Measurements from ENCODE around the gene CTSA. TPM values are rescaled to one million over a fixed set of nuclear protein-coding genes. Genes with fewer than 3 reads are reported as not detected.
"Not testable (repeated sequence)": the region's sequence is repeated elsewhere in the genome, so short reads cannot be mapped to it uniquely, and the experiment has no call there.

CTSA gene
- polyA plus RNA-seq, 5 donors: 69.0 to 75.0 (median 72.0) TPM

DNA sequence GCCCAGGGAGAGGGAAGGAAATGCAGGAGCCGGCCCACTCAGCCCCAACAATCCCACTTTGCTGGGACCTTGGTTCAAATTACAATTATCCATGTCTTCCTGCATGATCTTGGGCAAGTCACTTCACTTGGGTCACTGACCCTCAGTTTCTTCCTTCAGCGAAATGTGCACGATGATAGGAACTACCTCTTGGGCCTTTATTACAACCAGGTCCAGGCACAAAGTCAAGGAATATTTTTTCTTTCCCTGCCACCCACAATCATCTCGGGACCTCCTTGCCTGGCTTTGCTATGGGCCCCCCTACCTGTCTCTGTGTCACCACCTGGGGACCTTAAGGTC, 21.2 kb downstream of the CTSA start:
- no peak for DNase-seq

DNA sequence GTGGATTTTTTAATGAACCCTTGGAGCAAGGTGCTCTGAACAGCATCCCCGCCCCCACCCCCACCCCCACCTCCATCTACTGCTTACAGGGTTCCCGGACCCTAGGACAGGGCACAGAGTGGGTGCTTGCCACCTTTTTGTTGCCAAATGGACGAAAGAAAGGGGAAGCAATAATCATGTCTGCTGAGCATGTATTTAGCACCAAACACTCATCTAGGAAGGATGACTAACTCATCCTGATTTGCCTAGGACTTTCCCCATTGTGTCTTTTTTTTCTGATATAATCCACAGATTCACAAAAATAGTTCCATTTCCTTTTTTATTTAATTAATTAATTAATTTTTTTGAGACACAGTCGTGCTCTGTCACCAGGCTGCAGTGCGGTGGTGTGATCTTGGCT, 22.0 kb downstream of the CTSA start:
- no peak for DNase-seq

DNA sequence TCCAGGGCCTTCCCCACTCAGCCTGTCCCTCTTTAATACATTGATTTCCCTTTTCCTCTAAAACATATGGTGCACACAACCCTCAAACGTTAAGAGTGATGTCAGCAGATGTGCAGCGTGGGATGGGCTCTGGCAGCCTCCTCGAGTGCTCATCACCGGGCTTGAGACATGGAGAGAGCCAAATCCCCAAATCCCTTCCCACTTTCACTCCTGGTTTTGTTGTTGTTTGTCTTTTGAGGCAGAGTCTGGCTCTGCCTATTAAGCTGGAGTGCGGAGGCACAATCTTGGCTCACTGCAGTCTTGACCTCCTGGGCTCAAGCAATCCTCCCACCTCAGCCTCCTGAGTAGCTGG, 26.6 kb downstream of the CTSA start:
- DNase-seq: no peak

DNA sequence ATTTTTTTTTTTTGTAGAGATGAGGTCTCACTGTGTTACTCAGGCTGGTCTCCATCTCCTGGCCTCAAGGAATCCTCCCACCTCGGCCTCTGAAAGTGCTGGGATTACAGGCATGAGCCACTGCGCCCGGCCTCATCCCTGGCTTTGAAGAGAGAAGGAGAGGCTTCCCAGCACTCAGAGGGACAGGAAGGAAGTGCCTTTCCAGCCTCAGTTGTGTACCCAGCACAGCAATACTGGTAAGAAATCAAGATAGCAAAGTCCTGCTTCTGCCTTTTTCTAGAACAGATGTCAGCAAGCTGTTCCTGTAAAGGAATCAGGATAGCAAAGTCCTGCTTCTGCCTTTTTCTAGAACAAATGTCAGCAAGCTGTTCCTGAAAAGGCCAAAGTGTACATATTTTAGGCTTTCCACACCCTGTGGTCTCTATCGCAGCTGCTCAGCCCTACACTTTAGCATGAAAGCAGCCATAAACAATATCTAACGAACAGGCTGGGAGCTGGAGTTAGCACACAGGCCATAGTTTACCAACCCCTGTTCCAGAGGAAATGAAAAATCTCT, 27.1 kb downstream of the CTSA start:
- peak in 1 of 2 donors; percentile 33 for DNase-seq

DNA sequence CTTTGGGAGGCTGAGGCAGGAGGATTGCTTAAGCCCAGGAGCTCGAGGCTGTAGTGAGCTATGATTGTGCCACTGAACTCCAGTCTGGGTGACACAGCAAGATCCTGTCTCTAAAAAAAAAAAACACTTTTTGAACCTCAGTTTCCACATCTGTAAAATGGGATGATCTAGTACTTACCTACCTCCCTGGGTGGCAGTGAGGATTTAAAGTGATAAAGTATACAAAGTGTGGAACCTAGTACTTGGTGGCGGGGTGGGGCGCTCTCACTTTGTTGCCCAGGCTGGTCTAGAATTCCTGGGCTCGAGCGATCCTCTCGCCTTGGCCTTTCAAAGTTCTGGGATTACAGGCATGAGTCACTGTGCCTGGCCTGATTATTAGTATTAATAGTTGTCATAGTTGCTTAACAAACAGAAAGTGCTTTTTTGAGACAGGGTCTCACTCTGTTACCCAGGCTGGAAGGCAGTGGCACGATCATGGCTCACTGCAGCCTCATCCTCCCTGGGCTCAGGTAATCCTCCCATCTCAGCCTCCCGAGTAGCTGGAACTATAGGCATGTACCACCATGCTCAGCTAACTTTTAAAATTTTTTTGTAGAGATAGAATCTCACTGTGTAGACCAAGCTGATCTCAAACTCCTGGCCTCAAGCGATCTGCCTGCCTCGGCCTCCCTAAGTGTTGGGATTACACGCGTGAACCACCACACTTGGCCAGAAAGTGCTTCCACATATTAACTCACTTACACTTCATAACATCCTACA, 27.8 kb downstream of the CTSA start:
- no peak for DNase-seq

DNA sequence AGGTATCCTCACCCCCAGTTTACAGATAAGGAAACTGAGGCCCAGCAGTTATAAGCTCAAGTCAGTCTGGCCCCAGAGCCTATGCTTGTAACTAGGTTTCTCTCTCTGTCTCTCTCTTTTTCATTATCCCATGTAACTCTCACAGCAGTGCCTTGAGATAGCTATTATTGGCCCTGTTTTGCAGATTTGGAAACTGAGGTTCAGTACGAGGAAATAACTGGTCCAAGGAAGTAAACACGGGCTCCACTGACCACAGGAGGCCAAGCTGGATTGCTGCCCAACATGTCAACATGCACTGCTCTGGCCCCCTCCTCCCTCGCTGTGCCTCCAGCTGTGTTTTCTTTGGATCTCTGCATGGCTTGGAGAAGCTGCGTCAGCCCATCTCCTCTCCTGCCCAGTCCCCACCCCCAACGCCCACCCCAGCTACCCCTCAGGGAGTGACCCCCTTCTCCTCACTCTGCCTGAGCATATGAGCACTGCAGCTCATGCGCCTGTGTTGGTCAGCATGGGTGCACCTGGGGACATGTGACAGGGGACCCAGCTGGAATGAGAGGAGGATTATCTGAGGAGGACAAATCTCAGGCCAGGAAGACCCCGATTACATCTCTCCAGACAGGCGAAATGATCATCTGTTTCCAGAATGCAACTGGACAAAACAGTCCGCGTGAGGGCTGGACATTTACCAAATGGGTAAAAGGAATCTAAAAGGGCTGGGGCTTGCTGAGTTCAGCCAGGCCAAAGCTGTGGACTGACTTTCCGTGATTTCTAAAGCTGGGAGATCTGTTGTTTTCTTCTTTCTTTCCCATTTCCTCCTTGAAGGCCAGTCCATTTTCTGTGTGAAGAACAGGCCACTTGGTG, 28.6 kb downstream of the CTSA start:
- peak; percentile 80 to 85 for DNase-seq

DNA sequence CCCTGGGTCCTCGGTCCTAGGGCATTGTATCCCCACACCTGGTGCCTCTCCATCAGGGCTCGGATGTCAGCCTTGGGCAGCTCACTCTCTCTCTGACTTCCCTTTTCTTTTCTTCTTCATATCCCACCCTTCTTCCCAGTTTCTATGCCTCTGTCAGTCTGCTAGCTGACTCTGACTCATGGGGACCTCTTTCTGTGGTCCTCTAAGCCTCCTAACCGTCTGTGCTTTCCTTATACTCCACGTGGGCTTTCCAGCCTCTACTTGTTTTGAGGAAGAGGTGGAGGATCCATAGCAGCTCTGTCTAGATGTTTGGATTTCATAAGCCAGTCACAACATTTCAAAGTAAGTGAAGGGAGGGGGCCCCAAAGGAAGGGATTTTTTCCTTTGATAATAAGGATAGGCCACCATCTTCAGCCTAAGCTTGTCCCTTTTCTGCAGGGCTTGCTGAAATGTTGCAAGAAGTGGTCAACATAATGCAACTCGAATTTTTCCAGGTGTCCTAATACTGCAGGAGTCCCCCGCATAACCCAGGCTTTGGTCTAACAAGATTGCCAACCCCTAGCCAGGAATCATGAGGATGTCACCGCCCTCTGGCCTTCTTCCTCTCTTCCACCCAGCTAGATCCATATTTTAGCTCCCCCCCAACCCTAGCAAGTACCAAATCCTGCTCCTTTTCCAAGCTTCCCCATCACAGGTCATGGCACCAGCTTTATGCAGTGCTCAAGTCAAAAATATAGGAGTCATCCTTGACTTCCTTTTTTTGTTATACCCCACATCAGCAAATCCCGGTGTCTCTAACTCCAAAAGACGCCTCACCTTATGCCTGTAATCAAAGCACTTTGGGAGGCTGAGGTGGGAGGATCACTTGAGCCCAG, 29.6 kb downstream of the CTSA start:
- DNase-seq: no peak

DNA sequence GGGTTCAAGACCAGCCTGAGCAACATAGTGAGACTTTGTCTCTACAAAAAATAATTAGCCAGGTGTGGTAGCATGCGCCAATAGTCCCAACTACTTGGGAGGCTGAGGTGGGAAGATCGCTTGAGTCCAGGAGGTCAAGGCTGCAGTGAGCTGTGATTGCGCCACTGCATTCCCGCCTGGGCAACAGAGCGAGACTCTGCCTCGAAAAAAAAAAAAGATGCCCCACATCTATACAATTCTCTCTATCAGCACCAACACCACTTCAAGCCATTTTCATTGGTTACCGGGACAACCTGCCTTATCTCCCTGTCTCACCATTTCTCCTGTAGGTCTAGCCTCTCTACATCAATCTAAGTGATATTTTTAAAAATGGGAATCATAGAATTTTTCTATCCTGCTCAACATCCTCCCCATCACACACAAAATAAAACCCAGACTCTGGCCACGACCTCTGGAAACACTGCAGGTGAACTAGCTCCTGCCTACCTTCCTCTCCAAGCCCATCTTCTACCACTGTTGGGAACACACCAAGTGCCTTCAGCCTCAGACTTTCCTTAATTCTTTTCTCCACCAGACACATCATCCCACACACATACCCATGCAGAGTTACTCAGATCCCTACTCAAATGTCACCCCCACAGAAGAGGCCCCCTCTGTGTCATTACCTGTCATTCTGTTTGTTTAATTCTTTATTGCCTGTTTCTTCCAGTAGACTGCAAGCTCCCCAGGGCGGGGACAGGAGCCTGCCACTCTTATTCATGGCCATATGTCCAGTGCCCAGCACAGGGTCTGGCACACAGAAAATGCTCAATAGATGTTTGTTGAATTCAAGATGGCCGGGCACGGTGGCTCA, 30.4 kb downstream of the CTSA start:
- DNase-seq: no peak

DNA sequence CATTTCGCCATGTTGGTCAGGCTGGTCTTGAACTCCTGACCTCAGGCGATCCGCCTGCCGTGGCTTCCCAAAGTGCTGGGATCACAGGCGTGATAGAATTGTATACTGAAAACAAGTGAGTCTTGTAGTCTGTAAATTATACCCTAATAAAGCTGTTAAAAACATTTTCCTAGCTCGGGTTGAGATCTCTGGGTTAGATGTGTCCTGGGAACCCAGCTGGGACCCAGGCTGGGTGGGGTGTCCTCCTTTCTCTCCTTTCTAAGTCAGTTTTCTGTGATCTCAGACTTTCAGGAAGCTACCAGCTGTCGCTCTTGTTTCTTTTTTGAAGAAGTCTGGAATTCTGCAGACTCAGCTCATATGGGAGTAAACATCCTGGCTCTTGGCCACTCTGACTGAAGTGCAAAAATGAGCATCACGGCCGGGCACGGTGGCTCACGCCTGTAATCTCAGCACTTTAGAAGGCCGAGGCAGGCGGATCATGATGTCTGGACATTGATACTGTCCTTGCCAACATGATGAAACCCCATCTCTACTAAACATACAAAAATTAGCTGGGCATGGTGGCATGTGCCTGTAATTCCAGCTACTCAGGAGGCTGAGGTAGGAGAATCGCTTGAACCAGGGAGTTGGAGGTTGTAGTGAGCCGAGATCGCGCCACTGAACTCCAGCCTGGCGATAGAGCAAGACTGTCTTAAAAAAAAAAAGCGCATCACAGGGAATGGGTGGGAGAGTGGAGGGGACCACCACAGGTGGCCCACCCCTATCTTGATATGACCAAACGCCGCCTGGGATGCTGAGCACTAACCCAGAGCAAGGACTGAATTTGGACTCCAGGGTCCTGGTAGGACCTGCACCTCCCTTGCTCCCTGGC, 33.5 kb downstream of the CTSA start:
- DNase-seq: peak; percentile 74 to 83

DNA sequence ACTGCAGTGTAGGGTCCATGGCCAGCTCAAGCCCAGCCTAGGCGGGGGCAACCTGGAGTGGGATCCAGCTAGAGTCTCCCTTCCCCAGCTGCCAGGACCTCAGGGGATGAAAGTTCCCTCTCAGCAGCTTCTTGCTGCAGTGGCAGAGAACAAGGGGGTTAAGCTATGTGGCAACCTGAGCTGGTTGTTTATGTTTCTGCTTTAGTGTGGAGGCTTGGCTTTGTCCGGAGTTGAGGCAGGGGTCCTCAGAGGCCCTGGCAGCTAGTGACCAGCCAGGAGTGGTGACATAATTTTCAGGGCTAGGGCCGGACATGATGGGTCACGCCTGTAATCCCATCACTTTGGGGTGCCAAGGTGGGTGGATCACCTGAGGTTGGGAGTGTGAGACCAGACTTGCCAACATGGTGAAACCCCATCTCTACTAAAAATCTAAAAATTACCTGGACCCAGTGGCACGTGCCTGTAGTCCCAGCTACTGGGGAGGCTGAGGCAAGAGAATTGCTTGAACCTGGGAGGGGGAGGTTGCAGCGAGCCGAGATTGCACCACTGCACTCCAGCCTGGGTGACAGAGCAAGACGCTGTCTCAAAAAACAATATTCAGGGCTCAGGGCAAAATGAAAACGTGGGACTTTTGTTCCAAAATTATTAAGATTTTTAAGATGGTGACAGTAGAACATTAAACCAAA, 34.8 kb downstream of the CTSA start:
- no peak for DNase-seq

DNA sequence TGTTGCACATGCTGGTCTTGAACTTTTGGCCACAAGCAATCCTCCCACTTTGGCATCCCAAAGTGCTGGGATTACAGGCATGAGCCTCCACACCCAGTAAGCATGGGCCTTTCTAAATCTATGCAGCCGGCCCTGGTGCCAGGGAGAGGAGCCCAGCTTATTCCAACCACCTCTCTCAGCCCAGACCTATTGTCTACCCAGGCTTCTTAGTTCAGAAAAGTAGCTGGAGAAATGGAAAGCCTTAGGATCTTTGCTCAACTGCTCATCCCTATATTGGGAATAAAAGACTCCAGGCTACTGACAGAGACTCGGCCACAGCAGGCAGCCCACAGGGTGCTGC, 35.6 kb downstream of the CTSA start:
- DNase-seq: no peak

DNA sequence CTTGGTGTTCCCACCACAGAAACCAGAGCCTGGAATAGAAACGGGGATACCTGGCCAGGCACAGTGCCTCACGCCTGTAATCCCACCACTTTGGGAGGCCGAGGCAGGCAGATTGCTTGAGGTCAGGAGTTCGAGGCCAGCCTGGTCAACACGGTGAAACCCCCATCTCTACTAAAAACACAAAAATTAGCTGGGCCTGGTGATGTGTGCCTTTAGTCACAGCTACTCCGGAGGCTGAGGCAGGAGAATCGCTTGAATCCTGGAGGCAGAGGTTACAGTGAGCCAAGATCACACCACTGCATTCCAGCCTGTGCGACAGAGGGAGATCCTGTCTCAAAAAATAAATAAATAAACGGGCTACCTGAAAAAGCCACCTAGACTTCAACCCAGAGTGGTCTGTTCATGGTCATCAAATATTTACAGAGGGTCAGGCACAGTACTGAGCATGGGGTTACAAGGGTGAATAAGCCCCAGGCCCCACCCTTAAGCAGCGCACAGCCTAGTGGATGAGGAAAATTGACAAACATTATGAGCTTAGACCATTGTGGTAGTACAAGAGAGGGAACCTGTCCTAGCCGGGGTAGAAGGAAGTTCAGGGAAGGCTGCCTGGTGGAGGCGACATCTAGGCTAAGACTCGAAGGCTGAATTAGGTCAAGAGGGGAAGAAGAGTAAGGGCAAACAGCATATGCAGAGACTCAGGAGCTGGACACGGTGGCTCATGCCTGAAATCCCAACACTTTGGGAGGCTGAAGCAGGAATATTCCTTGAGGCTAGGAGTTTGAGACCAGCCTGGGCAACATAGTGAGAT, 36.1 kb downstream of the CTSA start:
- no peak for DNase-seq

DNA sequence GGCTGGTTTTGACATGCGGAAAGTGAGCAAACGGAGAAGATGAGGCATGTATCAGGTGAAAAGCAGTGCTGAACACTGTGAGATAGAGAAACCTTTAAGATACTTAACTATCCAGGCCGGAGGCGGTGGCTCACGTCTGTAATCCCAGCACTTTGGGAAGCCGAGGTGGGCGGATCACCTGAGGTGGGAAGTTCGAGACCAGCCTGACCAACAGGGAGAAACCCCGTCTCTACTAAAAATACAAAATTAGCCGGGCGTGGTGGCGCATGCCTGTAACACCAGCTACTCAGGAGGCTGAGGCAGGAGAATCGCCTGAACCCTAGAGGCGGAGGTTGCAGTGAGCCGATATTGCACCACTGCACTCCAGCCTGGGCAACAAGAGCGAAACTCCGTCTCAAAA, 40.5 kb downstream of the CTSA start:
- DNase-seq: not testable (repeated sequence)

DNA sequence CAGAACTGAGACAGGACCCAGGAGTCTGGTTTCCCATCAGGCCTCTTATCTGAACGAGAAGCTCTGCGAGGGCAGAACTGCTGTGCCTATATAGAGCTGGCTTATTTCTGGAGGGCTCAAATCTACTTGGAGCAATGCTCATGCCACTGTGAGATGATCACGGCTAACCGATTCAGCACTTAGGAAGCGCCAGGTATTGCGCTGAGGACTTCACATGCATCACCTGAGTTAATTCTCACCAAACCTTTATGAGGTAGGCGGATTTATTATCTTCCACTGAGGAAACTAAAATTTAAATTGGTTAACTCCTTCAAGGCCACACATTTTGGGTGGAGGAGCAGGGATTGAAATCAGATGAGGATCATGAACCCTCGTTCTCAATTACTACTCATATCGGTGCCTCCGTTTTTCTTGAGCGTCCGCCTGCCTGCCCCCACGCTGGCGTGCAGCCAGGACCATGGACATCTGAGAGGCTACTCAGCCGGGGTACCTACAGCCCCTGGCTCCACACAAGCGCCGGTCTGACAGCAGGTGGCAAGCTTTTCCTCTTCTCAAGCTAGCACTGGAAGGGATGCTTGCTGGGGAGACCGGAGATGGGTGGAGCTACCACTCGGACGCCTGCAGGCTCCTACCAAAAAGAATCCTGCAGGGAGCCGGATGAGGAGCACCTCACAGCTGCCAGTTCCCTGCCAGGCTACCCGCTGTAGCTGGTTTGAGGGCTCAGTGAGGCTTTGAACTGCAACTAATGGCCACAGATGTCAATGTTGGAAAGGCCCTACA, 42.3 kb downstream of the CTSA start:
- peak; percentile 44 to 52 for DNase-seq

DNA sequence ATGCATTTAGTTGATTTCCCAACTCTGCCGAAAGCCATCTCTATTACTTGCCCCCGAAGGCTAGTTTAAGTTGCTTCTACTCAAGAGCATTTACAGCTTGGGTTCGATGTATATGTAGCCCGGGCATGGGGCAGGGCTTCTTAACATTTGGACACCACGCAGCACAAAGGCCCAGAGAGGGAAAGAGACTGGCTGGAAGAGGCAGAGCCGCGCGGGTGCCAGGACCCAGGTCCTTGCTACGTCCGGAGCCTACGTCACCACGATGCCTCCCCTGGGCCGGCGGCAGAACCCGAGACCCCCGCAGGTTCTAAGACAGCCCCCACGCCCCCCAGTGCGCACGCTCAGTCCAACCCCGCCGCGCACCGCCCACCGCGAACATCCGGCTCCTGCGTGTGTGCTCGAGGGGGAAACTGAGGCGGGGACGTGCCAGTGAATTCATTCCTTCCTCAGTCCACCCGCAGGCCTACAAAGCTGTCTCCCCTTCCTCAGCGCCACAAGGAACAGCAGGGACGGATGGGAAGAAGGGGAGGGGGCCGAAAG, 43.0 kb downstream of the CTSA start:
- DNase-seq: no peak

DNA sequence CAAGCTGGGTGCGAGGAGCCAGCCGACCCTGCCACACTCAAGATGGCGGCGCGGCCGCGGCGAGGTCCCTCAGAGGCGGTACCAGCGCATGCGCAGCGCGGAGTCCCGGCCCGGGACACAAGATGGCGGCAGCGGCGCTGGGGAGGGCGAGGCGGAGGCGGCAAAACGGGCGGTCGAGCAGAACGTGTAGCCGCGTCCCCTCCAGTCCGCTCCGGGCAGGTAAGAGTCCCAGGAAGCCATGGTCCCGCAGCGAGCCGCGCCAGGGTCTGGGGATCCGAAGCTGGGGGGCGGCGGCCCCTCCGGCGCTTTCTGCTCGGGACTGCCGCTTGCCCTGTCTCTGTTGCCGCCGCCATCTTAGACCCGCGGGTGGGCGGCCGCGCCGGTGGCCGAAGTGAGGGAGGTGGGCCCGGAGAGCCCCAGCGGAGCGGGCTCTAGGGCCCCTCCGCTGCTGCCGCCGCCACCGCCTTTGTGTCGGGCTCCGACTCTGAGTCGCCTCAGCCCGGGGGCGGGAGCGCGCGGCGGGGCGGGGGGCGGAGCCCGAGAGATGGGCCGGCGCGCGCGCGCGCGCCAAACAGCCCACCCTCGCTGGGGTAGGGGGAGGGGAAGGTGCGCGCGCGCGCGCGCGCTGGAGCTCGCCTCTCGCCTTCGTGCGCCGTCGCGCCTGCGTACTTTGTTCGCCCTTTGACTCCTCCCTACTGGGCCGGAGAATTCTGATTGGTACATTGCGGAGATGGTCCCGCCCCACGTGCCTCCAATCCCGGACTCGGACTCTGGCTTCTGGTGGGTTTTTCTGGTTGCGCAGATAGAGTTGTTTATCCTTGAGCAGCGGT, 43.7 kb downstream of the CTSA start, which contains the start of gene PCIF1:
PCIF1 (plus strand) TSS at position 98 of the 830 bp plus-strand sequence. CDS start 4,317 bp downstream, outside the sequence.
- DNase-seq: peak; percentile 99 to 100

All from right lung (tissue), 5 donors.